GM18868 (cell line): ENCODE measurements around the gene SRM.
"Not testable (repeated sequence)": the region's sequence is repeated elsewhere in the genome, so short reads cannot be mapped to it uniquely, and the experiment has no call there.

Source experiments
- ATAC-seq: cut with Tn5 transposase; IDR thresholded peaks from one replicate; pipeline ENCODE4 v1.9.1; 2021; ENCODE audit warnings: mild to moderate bottlenecking, moderate library complexity; ENCODE audit not compliant: unreplicated experiment

SRM gene

DNA sequence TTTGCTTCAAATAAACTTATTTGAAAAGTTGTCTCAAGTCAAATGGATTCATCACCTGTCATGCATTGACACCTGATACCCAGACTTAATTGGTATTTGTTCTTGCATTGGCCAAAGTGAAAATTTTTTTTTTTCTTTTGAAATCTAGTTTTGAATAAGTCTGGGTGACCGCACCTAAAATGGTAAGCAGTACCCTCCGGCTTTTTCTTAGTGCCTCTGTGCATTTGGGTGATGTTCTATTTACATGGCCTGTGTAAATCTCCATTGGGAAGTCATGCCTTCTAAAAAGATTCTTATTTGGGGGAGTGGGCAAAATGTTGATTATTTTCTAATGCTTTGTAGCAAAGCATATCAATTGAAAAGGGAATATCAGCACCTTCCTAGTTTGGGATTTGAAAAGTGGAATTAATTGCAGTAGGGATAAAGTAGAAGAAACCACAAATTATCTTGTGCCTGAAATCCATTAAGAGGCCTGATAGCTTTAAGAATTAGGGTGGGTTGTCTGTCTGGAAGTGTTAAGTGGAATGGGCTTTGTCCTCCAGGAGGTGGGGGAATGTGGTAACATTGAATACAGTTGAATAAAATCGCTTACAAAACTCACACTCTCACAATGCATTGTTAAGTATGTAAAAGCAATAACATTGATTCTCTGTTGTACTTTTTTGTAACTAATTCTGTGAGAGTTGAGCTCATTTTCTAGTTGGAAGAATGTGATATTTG, 35.5 kb downstream of the SRM start:
- no peak for ATAC-seq

DNA sequence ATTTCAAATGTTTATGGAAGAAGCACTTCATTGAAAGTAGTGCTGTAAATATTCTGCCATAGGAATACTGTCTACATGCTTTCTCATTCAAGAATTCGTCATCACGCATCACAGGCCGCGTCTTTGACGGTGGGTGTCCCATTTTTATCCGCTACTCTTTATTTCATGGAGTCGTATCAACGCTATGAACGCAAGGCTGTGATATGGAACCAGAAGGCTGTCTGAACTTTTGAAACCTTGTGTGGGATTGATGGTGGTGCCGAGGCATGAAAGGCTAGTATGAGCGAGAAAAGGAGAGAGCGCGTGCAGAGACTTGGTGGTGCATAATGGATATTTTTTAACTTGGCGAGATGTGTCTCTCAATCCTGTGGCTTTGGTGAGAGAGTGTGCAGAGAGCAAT, 36.6 kb downstream of the SRM start:
- ATAC-seq: no peak

DNA sequence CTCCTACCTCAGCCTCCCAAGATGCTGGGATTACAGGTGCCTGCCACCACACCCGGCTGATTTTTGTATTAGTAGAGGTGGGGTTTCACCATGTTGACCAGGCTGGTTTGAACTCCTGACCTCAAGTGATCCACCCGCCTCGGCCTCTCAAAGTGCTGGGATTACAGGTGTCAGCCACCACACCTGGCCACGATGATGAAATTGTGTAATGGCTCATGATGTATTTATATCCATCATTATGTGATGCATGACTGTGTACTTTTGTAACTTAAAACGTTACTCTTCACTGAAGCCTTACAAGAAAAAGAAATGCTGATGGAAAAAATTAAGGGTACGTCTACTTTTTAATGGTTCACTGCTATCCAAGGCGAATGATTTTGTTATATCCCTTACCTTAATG, 39.8 kb downstream of the SRM start:
- ATAC-seq: no peak

GRCh38 chr1:11019358-11019757, 40.5 kb downstream of the SRM start:
- not testable (repeated sequence) for ATAC-seq

DNA sequence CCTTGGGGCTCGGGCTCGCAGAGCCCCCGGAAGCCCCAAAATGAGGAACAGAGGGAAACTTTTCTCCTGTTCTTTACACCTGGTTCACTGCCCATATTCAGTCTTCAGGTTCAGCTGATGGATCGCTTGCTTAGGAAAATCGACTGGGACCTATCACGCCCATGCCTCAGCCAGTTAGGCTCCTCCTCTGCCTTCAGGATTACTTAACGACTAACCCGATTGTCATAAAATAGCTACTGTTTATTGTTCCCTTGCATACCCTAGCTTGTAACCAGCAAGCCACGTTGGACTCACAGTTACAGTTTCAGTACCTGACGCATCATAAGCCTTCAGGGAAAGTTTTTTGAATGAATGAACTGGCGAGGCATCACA, 46.7 kb downstream of the SRM start:
- ATAC-seq: no peak

DNA sequence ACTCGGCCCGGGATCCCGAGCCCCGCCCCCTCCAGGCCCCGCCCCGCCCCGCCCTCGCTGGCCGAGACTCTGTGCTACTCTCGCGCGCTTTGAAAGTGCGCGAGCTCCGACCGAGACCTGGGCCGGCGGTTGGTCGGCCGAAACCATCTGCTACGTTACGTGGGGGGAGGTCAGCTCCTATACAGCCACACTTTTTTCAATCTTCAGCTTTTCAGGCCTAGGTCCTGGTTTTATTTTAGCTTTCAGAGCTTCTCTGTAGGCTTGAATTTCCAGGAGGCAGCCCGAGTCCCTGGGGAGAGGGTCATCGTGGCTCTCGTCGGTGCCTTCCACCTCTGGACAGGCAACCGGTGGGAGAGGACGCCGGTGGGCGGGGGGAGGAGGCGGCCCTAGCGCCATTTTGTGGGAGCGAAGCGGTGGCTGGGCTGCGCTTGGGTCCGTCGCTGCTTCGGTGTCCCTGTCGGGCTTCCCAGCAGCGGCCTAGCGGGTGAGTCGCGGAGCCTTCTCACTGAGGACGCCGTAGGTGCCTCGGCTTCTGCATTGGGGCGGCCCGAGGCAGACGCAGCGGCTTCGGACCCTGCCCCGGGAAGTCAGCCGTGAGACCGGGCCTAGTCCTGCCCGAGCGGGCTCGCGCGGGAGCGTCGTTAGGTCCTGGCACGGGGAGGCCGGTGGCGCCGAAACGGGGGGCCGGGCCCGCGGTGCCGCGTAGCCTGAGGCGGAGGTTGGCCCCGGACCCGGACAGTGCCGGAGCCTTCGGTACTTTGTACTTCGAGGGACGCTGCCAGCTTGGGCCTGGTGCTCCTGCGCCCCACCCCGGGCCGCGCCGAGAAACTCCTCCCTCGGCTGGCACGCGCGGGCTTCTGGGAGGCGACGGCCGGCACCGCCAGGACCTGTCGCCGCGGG, 47.3 kb downstream of the SRM start, which contains the start of gene TARDBP:
TSS of gene TARDBP (plus strand) at position 395 of the 900 bp plus-strand sequence. CDS start 1,074 bp downstream, outside the sequence.
- peak; percentile 80 for ATAC-seq
